Measurements from ENCODE around the gene VCP.
A peak's percentile ranks its signal among the peaks of the same experiment; 100 is the strongest.
"Not testable (repeated sequence)": the region's sequence is repeated elsewhere in the genome, so short reads cannot be mapped to it uniquely, and the experiment has no call there.

VCP gene

GRCh38 chr9:35059438-35059837 lies 13.0 kb downstream of the VCP start:
- DNase-seq = no peak

DNA sequence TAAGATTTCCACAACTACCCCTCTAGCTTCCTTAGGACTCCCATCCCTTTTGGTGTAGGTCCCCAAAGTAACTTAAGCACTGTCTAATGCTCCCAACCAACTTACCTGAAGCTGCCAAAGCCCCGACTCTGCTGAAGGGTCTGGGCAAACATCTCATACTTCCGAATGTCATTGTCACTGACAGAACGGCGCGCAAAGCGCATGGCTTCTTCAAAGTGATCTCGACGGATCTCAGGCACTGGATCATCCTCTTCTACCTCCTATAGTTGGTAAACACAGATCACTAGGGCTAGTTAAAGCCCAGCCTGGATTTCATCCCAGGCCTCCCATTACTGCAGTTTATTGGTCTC lies 15.2 kb downstream of the VCP start:
- DNase-seq = no peak

GRCh38 chr9:35056571-35057270 lies 15.7 kb downstream of the VCP start:
- DNase-seq = no peak

- no peak for DNase-seq
These were observed 17.4 kb downstream of the VCP start for GRCh38 chr9:35054871-35055644.

DNA sequence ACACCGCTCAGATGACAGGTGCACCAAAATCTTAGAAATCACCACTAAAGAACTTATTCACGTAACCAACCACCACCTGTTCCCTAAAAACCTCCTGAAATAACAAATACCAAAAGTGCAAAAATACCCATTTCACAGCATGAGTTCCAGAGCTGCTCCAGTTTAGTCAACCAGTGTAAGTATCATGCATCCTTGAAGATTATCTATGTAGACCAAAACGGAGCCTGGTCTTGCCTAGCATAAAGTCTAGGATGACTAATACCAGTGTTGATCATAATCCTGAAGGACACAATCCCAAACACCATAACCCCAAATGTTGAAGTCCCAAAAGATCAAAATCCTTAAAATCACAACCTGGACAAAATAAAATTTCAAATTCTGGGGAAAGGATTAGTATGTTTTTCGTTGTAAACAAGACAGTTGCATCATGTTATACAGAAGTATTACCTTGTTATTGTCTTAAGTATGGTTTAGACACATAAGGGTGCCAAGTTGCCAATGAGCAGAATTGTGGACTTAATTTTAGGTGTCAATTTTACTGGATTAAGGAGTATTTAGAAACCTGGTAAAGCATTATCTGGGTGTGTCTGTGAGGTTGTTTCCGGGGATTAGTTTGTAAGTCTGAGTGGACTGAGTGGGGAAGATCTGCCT lies 18.1 kb downstream of the VCP start:
- no peak for DNase-seq

GRCh38 chr9:35051069-35051967 lies 21.1 kb downstream of the VCP start:
- DNase-seq = peak in 3 of 4 experiments; percentile 7 to 8 (median 8)

- no peak for DNase-seq
These were observed 23.9 kb downstream of the VCP start for GRCh38 chr9:35048511-35048910.

- no peak for DNase-seq
These were observed 28.4 kb downstream of the VCP start for GRCh38 chr9:35044071-35044470.

DNA sequence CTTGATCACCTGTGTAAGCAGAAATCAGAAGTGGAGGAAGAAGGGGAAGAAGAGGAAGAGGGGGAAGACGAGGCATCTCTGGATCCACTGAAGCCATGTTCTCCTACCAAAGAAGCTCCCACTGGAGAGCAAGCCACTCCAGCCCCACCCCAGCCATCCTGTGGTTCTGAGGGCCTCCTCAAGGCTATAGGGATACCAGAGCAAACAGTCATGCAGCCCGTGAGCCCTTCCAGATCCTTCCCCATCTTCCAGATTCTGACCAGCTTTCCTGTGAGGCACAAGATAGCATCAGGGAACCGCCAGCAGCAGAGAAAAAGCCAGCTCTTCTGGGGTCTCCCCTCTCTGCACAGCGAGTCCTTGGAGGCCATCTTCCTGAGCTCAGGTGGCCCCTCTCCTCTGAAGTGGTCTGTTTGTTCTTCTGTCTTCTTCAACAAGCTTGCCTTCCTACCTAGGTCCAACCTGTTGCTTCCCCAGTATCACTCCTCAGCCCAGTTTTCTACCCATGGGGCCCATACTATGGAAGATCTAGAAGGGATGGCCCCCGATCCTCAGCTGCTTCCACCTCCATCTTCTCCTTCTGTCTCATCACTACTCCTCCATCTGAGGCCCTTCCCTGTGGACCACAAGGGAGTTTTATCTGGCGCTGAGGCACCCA lies 29.4 kb downstream of the VCP start:
- no peak for DNase-seq

- no peak for DNase-seq
These were observed 30.3 kb downstream of the VCP start for GRCh38 chr9:35042081-35042604.

DNA sequence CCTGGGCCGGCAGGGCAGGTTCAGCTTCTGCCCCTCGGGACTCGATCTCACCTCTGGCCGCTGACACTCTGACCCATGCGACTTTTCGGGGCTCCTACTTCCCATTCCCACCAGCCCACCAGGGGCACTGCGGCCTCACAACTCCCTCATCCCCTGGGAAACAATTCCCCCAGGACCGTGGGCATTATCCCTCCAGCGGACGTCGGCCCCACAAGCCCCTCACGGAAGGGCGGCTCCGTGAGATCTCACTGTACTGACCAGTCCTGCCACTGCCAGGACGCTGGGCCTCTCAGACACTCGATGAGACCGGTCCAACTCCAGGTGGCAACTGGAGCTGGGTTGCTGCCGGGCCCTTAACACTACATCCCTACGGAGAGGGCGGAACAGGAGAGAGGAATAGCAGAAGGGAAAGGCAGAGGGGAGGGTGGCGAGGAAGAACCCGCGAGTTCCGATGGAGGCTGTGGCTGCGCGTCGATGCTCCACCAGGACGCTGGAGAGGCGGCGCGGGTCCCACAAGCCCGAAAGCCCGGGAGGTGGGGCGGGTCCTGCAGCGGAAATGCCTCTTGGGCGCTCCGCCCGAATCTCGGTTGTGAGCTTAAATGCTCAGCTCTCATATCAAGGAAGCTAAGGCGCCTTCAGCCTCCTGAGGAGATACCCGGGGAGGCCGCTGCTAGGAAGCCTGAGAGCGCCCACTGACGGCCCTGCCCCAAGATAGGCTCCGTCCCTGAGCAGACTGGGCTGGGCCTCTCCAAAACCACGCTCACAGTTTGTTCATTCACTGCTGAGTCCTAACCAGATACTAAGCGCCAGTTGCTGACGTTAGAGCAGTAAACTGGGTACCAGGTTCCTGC lies 36.3 kb downstream of the VCP start:
- DNase-seq = peak in 2 of 4 experiments; percentile 11 to 24

DNA sequence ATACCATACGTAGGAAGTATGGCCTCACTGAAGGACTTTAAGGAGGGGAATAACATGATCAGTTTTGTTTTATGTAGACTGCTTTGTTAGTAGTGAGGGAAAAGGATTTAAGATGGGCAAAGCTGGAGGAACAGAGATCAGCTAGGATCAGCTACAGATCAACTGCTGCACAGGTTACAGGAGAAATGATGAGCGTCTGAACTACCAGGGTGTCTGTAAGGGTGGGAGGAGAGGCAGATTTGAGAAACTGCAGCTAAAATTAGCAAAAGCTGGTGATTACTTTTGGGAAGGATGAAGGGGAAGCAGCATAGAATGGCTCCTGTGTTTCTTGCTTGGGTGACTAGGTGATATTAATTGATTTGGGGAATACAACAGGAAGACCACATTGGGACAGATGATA lies 39.3 kb downstream of the VCP start:
- DNase-seq = no peak

DNA sequence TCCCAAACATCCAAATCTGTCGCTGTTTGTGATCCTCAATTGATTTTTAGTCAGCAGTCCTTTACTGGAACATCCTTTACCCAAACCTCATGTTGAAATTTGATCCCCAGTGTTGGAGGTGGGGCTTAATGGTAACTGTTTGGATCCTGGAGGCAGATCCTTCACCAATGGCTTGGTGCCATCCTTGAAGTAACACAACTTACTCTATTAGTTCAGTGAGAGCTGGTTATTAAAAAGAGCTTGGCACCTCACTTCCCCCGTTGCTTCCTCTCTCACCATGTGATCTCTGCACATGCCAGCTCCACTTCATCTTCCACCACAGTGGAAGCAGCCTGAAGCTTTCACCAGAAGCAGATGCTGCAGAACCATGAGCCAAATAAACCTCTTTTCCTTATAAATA lies 42.6 kb downstream of the VCP start:
- no peak for DNase-seq

GRCh38 chr9:35029241-35029640 lies 43.2 kb downstream of the VCP start:
- no peak for DNase-seq

GRCh38 chr9:35028341-35028740 lies 44.1 kb downstream of the VCP start:
- DNase-seq = no peak

DNA sequence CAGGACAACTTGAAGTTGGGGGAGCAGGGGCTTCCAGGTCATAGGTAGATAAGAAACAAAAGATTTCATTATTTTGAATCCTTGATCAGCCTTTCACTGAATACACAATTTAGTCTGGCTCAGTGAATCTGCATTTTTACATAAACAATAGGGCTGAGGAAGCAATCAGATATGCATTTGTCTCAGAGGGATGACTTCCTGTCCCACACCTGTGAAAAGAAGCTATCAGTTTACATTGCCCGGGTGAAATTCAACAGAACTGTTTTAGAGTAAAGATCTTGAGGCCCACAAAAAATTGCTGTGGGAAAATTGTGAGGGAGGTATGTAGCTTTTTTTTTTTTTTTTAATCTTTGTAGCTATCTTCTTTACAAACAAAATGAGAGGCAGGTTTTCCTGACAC lies 44.6 kb downstream of the VCP start:
- DNase-seq = no peak

GRCh38 chr9:35027374-35027773 lies 45.1 kb downstream of the VCP start:
- DNase-seq = no peak

DNA sequence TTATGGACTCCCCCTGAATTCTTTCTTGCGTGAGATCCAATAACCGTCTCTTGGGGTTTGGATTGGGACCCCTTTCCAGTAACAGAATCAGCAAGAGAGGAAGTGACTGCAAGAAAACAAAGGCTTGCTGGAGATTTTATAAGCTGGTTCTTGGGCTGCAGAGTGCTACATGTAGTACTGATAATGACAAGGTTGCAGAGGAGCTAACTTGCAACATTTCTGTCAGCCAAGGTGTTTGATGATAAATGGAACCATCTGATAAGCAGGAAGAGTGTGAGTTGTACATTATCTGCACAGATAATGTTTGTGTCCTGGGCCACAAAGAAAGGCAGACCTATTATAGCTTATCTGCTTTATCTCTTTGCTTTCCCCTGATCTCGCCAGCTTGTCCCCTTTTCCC lies 45.8 kb downstream of the VCP start:
- no peak for DNase-seq

DNA sequence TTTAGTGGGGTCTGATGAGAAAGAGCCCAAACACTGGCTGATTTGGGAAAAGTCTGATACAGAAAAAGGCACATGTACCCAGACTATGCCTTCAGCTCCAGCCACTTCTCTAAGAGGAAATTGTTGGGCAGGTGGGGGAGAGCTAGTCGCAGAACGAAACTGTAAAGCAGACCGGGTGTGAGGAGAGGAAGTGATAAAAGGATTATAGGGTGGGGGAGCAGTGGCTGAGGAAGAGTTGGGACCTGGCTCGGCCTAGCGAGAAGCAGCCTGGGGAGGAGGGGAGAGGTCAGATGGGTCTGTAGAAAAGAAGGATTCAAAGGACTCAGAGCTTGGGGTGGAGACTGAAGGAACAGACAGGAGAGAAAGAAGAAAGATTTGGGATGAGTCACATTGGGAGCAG lies 49.0 kb downstream of the VCP start:
- not testable (repeated sequence) for DNase-seq

DNA sequence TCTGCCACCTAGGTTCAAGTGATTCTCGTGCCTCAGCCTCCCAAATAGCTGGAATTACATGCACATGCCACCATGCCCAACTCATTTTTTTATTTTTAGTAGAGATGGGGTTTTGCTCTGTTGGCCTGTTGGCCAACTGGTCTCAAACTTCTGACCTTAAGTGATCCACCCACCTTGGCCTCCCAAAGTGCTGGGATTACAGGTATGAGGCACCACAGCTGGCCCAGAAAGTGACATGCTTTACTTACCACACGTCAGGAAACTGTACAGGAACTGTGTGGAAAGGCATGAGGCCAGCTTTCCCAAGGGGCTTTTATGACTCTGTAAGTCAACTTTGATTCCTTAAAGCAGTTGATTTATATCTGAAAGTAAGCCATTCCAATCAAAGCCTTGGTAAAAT lies 57.9 kb downstream of the VCP start:
- DNase-seq = no peak

GRCh38 chr9:35010351-35010958 lies 62.0 kb downstream of the VCP start:
- no peak for DNase-seq
